Pancreas (tissue), 10 donors: ENCODE data around the gene HLCS. TPM values are rescaled to one million over a fixed set of nuclear protein-coding genes. Genes with fewer than 3 reads are reported as not detected.

Experiments
- ATAC-seq, 4 donors: fragments of 200-7000 bp; cut with Tn5 transposase; one replicate each; pipeline versions ENCODE4 v1.8.0 to v1.9.1; 2020; ENCODE audit warnings: mild to moderate bottlenecking in 4 of 4, moderate library complexity in 4 of 4
- DNase-seq, 6 donors: peaks; one replicate each; pipeline ENCODE4 v3.0.0-alpha.2; 2020
- FAIRE-seq: peaks from 2 replicates; lab custom pipeline; 2012; peaks lifted over from hg19 to GRCh38; lab: Jason Lieb, UNC
- H3K27ac ChIP-seq, 4 donors: fragments of 200-600 bp; sonication (generic); 1 replicate in 3 of 4; 2 replicates in 1 of 4; pipeline versions ENCODE4 v1.5.0 to v1.8.0; 2020
- H3K27me3 ChIP-seq, 4 donors: fragments of 200-600 bp; one replicate each; pipeline ENCODE4 v1.8.0; 2021
- H3K36me3 ChIP-seq, 3 donors: fragments of 200-600 bp; sonication (generic) in 1 of 3; one replicate each; pipeline versions ENCODE4 v1.5.0 to v1.8.0; 2020 to 2021
- H3K4me1 ChIP-seq, 3 donors: fragments of 200-600 bp; one replicate each; pipeline ENCODE4 v1.8.0; 2021
- H3K4me3 ChIP-seq, 4 donors: fragments of 200-600 bp; sonication (generic) in 2 of 4; one replicate each; pipeline versions ENCODE4 v1.5.0 to v1.8.0; 2020 to 2021
- H3K9me3 ChIP-seq, 4 donors: fragments of 200-600 bp; one replicate each; pipeline ENCODE4 v1.8.0; 2021
- CTCF ChIP-seq, 4 donors: fragments of 200-600 bp; sonication (generic) in 3 of 4; IDR thresholded peaks; one replicate each; pipeline versions ENCODE4 v1.5.0 to v1.8.0; 2021; ENCODE audit warnings: antibody characterized with exemption in 4 of 4
- WGBS, 2 donors: extraction: QIAGEN DNeasy Blood & Tissue Kit; methylation state at CpG; one replicate each; pipeline ENCODE4 v1.1.7; 2013; 5-methylcytosine and 5-hydroxymethylcytosine counted together
- intact Hi-C, 3 donors: fragments of 100-400 bp; cut with DNase I; formaldehyde crosslinking; loops; one replicate each; pipeline versions ENCODE4 v1.11.1 to v1.14.2; 2022
- polyA plus RNA-seq, 2 donors: library from polyadenylated mRNA; stranded (reverse); fragments of 200-250 nt; gene quantifications; one replicate each; pipeline ENCODE4 v1.2.3, GENCODE V29; 2013
- total RNA-seq, 6 donors: library from RNA; stranded (reverse); fragmentation: NEBNext Ultra II Directional in 4 of 6; extraction: Animal tissue kit (Norgen Biotek cat#: 25700) in 4 of 6; gene quantifications; one replicate each; pipeline versions ENCODE4 v1.2.1 to v1.2.4, GENCODE V29; 2021 to 2023
- donor health status: healthy with polysubstance abuse.
- donor health status: DM: no; HTN: no; CAD: no; lungs with moderate emphysema.
- donor health status: DM: no; HTN: no; CAD: no.
- donor health status: control.
- donor health status: control.
- donor health status: Bipolar disorder and iron deficiency.
- donor health status: DM: yes; HTN: yes; CAD: no.
- donor health status: DM: no; HTN: no; CAD: no.
- donor health status: DM: no; HTN: no; CAD: no.
- donor health status: DM: yes; HTN: yes; CAD: no.

The HLCS gene
- total and polyA plus RNA-seq, 8 donors, result 5.5 to 14.0 (median 11.9) TPM

- TF ChIP-seq CTCF (IDR thresholded peaks at IDR 0.05), result no peak
- Histone ChIP-seq H3K4me1 (peaks cover 0 to 6% (median 0%) of the 10 kb centered on the region in 3 donors), H3K9me3 (no peaks in the 10 kb centered on the region), H3K4me3 (no peak overlapping the region), H3K27ac (no peak overlapping the region), H3K27me3 (no peaks in the 10 kb centered on the region), H3K36me3 (no peaks in the 10 kb centered on the region)
- intact Hi-C loops, result no loop called here
- no peak for ATAC-seq
- FAIRE-seq, result no peak
- WGBS, 2 donors, result 86 to 87% methylated on average over 5 of the region's 5 CpGs
- DNase-seq, result no peak
Measured at GRCh38 chr21:36888466-36888865, 78.0 kb downstream of the HLCS start.

GRCh38 chr21:36887963-36888362 is 78.5 kb downstream of the HLCS start:
- Histone ChIP-seq H3K27me3 (no peaks in the 10 kb centered on the region), H3K9me3 (no peaks in the 10 kb centered on the region), H3K4me1 (peaks cover 0 to 6% (median 0%) of the 10 kb centered on the region in 3 donors), H3K4me3 (no peak overlapping the region), H3K27ac (no peak overlapping the region), H3K36me3 (no peaks in the 10 kb centered on the region)
- FAIRE-seq (no peak), DNase-seq (no peak), ATAC-seq (no peak)
- WGBS, 2 donors, result 55 to 58% methylated on average over 5 of the region's 5 CpGs
- no peak for TF ChIP-seq CTCF (IDR thresholded peaks at IDR 0.05)
- intact Hi-C loops, result no loop called here

- Histone ChIP-seq H3K4me1 (no peaks in the 10 kb centered on the region), H3K9me3 (no peaks in the 10 kb centered on the region), H3K27me3 (no peaks in the 10 kb centered on the region), H3K36me3 (no peaks in the 10 kb centered on the region), H3K27ac (no peak overlapping the region), H3K4me3 (no peak overlapping the region)
- TF ChIP-seq CTCF (IDR thresholded peaks at IDR 0.05), result no peak
- no peak for FAIRE-seq
- intact Hi-C loops, result no loop called here
- no peak for ATAC-seq
- no peak for DNase-seq
- 75 to 78% methylated on average over 14 of the region's 14 CpGs for WGBS, 2 donors
Measured at GRCh38 chr21:36883532-36884486, 82.7 kb downstream of the HLCS start.

- WGBS, 2 donors, result 69 to 83% methylated on average over 4 of the region's 4 CpGs
Measured at GRCh38 chr21:36882776-36883175, 83.7 kb downstream of the HLCS start.

More at GRCh38 chr21:36882776-36883175, 83.7 kb downstream of the HLCS start:
- Histone ChIP-seq H3K27me3 (no peaks in the 10 kb centered on the region), H3K27ac (no peak overlapping the region), H3K9me3 (no peaks in the 10 kb centered on the region), H3K36me3 (no peaks in the 10 kb centered on the region), H3K4me1 (no peaks in the 10 kb centered on the region), H3K4me3 (no peak overlapping the region)
- TF ChIP-seq CTCF (IDR thresholded peaks at IDR 0.05), result no peak
- no peak for FAIRE-seq
- no peak for DNase-seq
- intact Hi-C loops, result no loop called here
- no peak for ATAC-seq
